HG03432 (cell line): ENCODE results near the gene LRRC4C.
"Not testable (repeated sequence)": the region's sequence is repeated elsewhere in the genome, so short reads cannot be mapped to it uniquely, and the experiment has no call there.

Experiments
- ATAC-seq: cut with Tn5 transposase; IDR thresholded peaks from one replicate; pipeline ENCODE4 v1.9.1; 2021; ENCODE audit warnings: mild to moderate bottlenecking, moderate library complexity; ENCODE audit not compliant: unreplicated experiment

LRRC4C gene

DNA sequence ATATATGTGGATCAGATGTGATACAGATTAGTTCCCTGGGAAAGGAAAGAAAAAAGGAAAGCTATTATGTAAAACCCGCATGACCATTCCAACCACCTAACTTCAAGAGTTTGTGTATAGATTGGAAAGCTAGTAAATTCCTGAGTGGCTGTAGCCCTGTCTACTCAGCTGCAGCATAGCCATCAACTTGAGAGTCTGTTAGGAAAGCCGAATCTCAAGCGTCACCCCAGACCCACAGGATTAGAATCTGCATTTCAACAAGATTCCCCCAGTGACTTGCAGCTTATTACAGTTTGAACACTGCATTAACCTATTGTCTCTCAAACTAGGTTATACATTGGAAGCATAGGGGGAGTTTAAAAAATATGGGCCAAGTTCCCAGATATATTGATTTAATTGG is 921.7 kb downstream of the LRRC4C start:
- ATAC-seq = no peak

DNA sequence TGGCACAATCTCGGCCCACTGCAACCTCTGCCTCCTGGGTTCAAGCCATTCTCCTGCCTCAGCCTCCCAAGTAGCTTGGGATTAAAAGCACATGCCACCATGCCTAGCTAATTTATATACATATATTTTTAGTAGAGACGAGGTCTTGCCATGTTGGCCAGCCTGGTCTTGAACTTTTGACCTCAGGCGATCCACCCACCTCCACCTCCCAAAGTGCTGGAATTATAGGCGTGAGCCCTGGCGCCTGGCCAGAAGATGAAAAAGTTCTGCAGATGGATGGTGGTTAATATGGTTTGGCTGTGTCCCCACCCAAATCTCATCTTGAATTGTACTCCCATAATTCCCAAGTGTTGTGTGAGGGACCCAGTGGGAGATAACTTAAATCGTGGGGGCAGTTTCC is 937.4 kb downstream of the LRRC4C start:
- ATAC-seq = not testable (repeated sequence)

- no peak for ATAC-seq
Observed at GRCh38 chr11:40517122-40517521, 942.3 kb downstream of the LRRC4C start.

GRCh38 chr11:40514124-40514523 is 945.3 kb downstream of the LRRC4C start:
- no peak for ATAC-seq

- no peak for ATAC-seq
Observed at GRCh38 chr11:40513281-40513680, 946.2 kb downstream of the LRRC4C start.

DNA sequence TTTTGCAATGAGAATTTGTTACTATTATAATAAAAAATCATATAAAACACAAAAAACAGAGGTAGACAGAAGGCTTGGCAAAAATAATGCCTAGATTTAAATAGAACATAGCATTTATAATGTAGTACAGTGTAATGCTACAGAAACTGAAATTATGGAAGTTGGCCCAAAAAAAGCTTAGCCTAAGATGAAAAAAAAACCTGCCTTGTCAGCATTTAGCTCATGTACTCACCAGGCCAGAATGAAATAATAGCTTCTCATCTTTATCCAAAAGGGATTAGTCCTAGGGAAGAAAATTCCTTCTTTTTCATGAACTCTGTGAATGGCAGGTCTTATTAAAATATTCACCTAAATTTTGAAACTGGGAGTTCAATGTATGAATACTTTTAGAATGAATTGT is 951.1 kb downstream of the LRRC4C start:
- ATAC-seq = no peak

- no peak for ATAC-seq
Observed at GRCh38 chr11:40506226-40506625, 953.2 kb downstream of the LRRC4C start.

DNA sequence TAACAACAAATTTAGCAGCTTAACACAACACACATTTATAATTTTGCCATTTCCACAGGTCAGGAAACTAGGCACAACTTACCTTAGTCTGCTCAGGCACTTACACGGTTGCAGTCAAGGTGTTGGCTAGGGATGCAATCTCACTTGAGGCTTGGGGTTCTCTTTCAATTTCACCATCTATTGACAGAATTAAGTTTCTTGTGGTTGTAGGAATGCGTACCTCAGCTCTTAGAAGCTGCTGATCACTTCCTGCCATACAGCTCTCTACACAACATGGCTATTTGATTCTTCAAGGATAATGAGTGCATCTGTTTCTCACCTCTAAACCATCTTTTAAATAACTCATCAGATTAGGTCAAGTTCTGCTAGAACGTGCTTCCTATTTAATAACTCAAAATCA is 968.1 kb downstream of the LRRC4C start:
- ATAC-seq = no peak

GRCh38 chr11:40467771-40468170 is 991.7 kb downstream of the LRRC4C start:
- no peak for ATAC-seq

GRCh38 chr11:40445391-40445790 is 1014.1 kb downstream of the LRRC4C start:
- no peak for ATAC-seq

- no peak for ATAC-seq
Observed at GRCh38 chr11:40444151-40444550, 1015.3 kb downstream of the LRRC4C start.

DNA sequence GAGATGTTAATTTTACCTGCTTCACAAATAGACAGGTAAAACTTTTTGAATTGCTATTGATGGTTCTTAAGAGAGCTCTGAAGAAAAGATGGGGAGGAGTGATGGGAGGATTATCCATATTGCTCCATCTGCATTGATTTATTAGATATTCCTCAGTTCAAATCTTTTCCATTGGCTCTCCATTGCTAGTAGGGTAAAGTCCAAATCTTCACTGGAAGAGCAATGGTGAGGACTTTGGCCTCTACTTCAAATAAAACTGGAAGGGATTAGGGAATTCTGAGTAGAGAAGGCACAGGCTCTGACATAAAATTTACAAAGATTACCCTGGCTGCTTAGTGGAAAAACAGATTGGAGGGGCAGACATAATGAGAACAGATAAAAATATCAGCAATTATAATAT is 1024.1 kb downstream of the LRRC4C start:
- no peak for ATAC-seq

DNA sequence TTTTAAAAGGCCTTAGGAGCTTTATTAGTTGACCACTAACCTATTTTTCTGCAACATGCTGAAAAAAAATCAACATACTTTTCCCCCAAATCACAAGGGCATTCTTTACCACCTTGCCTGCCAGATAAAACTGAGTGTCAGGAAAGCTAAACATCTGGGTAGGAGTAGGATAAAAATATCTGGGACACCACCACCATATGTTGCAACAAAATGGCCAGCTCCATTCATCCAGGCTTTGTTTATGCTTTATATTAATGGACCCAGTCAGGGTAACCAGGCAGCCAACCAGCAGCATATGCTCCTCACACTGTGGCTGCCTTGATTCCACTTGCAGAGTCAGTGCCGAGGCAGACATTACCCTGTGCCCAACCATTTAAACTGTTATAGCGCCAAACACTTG is 1024.5 kb downstream of the LRRC4C start:
- ATAC-seq = no peak

DNA sequence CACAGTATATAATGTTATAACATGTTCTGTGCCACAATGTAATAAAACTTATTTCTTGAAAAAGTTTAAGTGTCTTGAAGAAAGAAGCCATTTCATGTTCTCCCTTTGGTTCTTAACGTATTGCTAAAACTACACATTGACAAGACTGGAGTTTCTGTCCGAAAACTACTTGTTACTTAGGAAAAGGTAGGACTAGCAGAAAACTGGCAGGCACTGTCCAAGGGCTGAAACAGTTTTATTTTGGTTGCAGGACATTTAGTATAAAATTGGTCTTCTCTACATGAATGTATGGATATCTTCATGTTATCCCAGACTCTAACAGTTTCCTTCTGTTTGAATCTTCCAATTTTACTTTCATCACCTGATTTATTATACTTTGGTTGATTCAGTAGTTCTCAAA is 1027.1 kb downstream of the LRRC4C start:
- ATAC-seq = no peak

- ATAC-seq = no peak
Observed at GRCh38 chr11:40425168-40425567, 1034.3 kb downstream of the LRRC4C start.

GRCh38 chr11:40421208-40421981 is 1038.1 kb downstream of the LRRC4C start:
- no peak for ATAC-seq

DNA sequence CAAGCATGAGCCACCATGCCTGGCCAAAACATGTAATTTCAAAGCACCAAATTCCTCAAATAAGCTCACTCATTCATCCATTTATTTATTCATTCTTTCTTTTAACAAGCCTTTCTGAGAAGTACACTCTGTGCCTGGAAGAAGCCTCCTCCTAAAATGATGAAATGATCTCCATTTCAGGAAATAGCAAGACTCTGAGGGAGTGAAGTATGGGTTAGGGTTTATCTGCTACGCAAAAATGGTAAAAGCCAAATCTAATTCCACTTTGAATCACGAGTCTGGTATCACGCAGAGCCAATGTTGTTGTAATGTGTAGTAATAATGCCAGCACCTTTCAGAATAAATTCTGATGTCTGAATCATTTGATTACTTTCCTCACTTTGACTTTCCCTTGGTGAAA is 1041.8 kb downstream of the LRRC4C start:
- no peak for ATAC-seq

GRCh38 chr11:40407355-40407754 is 1052.1 kb downstream of the LRRC4C start:
- ATAC-seq = no peak

GRCh38 chr11:40405614-40406013 is 1053.8 kb downstream of the LRRC4C start:
- no peak for ATAC-seq

DNA sequence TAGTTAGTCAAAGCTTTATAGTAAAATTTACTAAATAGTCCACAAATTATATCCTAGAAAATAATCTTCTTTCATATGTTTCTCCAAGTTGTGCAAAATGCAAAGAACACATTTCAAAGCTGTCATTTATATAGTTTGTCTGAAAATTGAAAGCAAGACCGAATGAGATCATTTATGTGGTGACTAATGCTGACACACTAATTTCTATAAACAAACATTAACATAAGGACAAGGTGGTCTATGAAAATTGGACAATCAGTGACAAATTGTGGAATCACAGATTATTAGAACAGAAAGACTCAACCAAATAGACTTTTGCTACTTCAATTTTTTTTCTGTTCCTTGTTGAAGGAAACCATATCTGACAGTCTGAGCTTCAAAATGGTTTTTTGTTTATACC is 1056.1 kb downstream of the LRRC4C start:
- no peak for ATAC-seq

DNA sequence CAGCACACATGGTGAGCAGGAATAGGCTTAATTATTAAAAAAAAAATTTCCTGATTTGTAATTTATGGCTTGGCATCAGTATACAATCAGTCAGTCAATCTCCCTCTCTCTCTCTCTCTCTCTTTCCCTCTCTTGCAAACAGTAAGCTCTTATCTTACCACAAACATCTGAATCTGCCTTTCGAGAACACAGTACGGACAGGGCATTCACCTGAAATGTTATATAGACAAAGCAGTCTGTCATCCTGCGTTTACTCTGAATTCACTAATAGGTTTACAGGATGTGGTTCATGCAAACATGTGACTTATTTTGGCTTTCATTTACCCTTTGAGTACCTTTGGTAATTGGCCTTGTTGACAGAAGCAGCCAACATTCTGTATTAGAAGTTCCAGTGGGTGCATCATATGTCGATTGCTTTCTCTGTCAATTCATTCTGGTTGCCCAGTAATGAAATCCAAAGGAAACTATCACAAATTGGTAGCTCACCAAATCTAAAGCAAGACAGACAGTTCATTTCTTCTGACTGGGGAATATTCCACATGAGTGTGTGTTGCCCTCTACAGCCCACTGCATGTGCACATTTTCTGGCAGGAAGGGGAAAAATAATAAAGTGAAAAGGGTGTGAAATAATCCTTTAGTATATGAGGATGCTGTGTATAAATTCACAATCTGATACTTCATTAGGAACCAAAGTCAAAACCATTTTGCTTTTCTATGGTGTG is 1058.2 kb downstream of the LRRC4C start:
- no peak for ATAC-seq

DNA sequence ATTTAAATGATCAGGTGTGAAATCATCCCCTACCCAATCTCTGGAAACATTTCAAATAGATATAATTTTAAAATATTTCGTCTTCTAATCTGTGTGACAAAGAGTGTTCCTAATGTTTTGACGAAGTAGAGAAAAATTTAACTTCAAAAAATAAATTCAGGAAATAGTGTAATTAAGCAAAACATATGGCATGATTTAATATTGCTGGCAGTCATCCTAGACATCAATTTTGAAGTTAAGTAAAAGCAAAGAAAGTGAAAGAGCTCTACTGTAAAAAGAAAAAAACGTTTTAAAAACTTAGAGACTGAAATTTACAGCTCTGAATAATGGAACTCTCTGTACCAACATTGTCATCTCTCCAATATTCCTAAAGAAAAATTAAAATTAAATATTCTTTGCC is 1062.3 kb downstream of the LRRC4C start:
- no peak for ATAC-seq
